Neutrophil (primary cell): ENCODE data around the gene EMCN.
A peak's percentile ranks its signal among the peaks of the same experiment; 100 is the strongest.

Experiments
- H3K27ac ChIP-seq: fragments of 200-600 bp; sonication (generic); 2 replicates; pipeline ENCODE4 v1.5.1; 2016; ENCODE audit warnings: mild to moderate bottlenecking, moderate library complexity
- H3K27me3 ChIP-seq: fragments of 200-600 bp; sonication (generic); 2 replicates; pipeline ENCODE4 v1.6.0; 2016; ENCODE audit warnings: mild to moderate bottlenecking
- H3K36me3 ChIP-seq: fragments of 200-600 bp; sonication (generic); 2 replicates; pipeline ENCODE4 v1.5.1; 2017
- H3K4me1 ChIP-seq, 2 experiments: fragments of 200-600 bp in 1 of 2; sonication (generic) in 1 of 2; 1 replicate in 1 of 2; 2 replicates in 1 of 2; pipeline versions ENCODE4 v1.5.1 to v1.6.1; 2013 to 2016; ENCODE audit warnings: low read depth in 1 of 2, low read length in 1 of 2, mild to moderate bottlenecking in 1 of 2, moderate library complexity in 1 of 2; ENCODE audit not compliant: control insufficient read depth in 1 of 2, insufficient read depth in 1 of 2
- H3K4me3 ChIP-seq, 2 experiments: fragments of 200-600 bp in 1 of 2; sonication (generic) in 1 of 2; 1 replicate in 1 of 2; 2 replicates in 1 of 2; pipeline ENCODE4 v1.5.1; 2013 to 2016; ENCODE audit warnings: low read depth in 1 of 2, low read length in 1 of 2, mild to moderate bottlenecking in 1 of 2, moderate library complexity in 1 of 2
- H3K9me3 ChIP-seq: fragments of 200-600 bp; sonication (generic); 2 replicates; pipeline ENCODE4 v1.5.1; 2016
- CTCF ChIP-seq: fragments of 200-600 bp; sonication (generic); IDR thresholded peaks from 2 replicates; pipeline ENCODE4 v1.5.1; 2016; ENCODE audit warnings: antibody characterized with exemption

EMCN gene

GRCh38 chr4:100517864-100518341 lies at the start of gene EMCN:
EMCN (minus strand) TSS chr4:100518022; CDS start chr4:100517914, 108 bp downstream.
- no peak for TF ChIP-seq CTCF
- Histone ChIP-seq H3K4me1 (no peaks in the 10 kb centered on the region), H3K36me3 (no peaks in the 10 kb centered on the region), H3K27ac (no peak within 1 kb of the TSS), H3K4me3 (no peak within 1 kb of the TSS), H3K9me3 (no peaks in the 10 kb centered on the region), H3K27me3 (peaks cover 49% of the 10 kb centered on the region)

DNA sequence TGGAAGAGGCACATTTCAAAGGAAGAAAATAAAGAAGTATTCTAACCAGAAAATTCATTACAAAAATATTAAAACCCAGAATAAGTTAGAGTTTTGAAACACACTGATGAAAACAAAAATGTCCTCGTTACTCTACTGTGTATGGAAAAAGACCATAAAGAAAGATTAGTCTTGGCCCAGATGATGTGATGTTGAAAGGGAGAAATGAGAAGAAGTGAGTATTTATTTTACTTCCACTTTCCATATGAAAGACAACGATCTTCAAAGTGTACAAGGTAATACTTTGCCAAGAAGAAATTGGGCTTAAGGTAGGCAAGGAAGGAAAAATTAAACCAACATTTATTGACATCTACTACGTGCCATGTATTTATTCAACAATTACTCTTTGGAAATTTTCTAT lies 48.6 kb upstream of the EMCN start:
- Histone ChIP-seq H3K27me3 (no peaks in the 10 kb centered on the region), H3K36me3 (no peaks in the 10 kb centered on the region), H3K4me1 (no peaks in the 10 kb centered on the region), H3K4me3 (no peak overlapping the region), H3K9me3 (no peaks in the 10 kb centered on the region), H3K27ac (no peak overlapping the region)
- no peak for TF ChIP-seq CTCF

DNA sequence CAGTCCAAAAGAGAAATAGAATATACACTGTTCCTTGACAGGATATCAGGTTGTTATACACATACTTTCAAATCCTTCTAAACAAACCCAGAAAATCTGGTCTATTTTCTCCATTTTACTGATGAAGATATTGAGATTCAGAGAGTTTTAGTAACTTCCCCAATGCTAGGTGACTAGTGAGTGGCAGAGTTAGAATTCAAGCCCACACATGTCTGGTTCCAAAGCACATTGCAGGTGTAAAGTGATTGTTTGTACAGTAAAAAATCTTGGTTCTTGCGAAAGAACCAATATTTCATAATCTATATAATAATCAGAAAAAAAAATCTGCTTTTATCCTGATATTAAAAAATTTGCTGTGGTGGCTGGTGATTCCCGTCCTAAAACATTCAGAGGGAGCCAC lies 39.5 kb upstream of the EMCN start:
- H3K36me3 ChIP-seq, result no peaks in the 10 kb centered on the region
- TF ChIP-seq CTCF, result no peak
- no peaks in the 10 kb centered on the region for H3K9me3 ChIP-seq
- no peaks in the 10 kb centered on the region for H3K27me3 ChIP-seq
- no peak overlapping the region for H3K4me3 ChIP-seq
- H3K27ac ChIP-seq, result no peak overlapping the region
- no peaks in the 10 kb centered on the region for H3K4me1 ChIP-seq

DNA sequence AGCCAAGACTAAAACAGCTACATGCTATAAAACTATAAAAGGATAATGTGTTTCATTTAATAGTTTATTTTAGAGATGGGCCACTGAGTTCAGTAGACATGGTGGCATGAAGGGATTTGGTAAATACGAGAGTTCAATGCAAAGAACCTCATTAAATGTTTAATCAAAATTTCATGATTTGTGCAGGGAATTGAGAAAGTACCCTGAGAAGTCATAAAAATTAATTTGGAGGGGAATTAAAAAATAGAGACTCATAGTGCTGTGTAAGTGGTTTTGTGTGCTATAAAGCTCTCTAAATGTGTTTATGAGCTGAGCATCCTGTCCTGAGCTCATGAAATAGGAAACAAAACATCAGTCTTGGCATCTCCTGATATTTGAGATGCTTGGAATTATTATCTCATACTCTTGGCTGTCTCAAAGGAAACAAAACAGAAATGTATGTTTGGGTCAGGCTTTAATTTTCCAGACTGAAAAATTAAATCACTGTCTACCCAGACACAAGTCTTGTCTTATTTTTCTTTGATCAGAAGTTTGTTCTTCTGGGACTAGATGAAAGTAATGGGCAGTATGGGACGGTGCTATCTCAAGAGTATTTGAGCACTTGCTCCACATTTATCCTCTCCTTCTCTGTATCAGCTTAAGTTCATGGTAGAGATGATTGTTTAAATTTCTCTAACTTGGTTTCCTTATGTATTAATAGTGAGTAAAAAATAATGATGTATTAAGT lies 38.0 kb upstream of the EMCN start:
- no peaks in the 10 kb centered on the region for H3K4me1 ChIP-seq
- H3K36me3 ChIP-seq, result no peaks in the 10 kb centered on the region
- no peak overlapping the region for H3K4me3 ChIP-seq
- no peak overlapping the region for H3K27ac ChIP-seq
- no peaks in the 10 kb centered on the region for H3K27me3 ChIP-seq
- no peak for TF ChIP-seq CTCF
- no peaks in the 10 kb centered on the region for H3K9me3 ChIP-seq

DNA sequence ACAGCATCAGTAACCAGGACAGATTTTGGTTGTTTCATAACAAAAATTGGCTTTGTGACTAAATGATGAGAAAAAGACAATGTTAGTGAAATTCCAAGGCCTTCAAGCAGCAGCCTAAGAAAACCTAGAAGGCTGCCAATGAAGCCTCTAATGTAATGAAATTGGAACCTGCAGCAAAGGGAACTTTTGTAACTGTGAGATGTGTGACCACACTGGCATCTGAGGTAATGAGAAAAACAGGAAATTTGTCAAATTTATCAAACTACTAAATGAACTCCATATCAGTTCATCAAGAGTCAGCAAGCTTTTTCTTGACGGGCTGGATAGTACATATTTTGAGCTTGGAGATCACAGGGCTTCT lies 30.4 kb upstream of the EMCN start:
- Histone ChIP-seq H3K27me3 (no peaks in the 10 kb centered on the region), H3K4me3 (no peak overlapping the region), H3K36me3 (no peaks in the 10 kb centered on the region), H3K27ac (peak overlapping the region; percentile 69), H3K4me1 (peaks cover 26 to 27% of the 10 kb centered on the region in 2 experiments), H3K9me3 (no peaks in the 10 kb centered on the region)
- TF ChIP-seq CTCF, result no peak
